GM23338 (cell line): ENCODE data around the gene PLPP7. TPM values are rescaled to one million over a fixed set of nuclear protein-coding genes. Genes with fewer than 3 reads are reported as not detected.

Experiments
- ATAC-seq: fragments of 200-7000 bp; cut with Tn5 transposase; 3 replicates; pipeline ENCODE4 v1.9.1; 2020
- DNase-seq: peaks from one replicate; pipeline ENCODE4 v3.0.0-alpha.2; 2015; ENCODE audit warnings: low spot score
- H2AFZ ChIP-seq: fragments of 200-600 bp; sonication (generic); 2 replicates; pipeline ENCODE4 v1.8.0; 2016; ENCODE audit warnings: antibody characterized with exemption, mild to moderate bottlenecking, moderate library complexity
- H3F3A ChIP-seq: fragments of 200-600 bp; sonication (generic); replicated peaks from 2 replicates; pipeline ENCODE4 v1.8.0; 2017; ENCODE audit warnings: antibody characterized with exemption, mixed run types, low read depth
- H3K27ac ChIP-seq: fragments of 200-600 bp; sonication (generic); 2 replicates; pipeline ENCODE4 v1.6.1; 2016; ENCODE audit warnings: low read depth
- H3K27me3 ChIP-seq: fragments of 200-600 bp; sonication (generic); 2 replicates; pipeline ENCODE4 v1.8.0; 2016; ENCODE audit warnings: mild to moderate bottlenecking, mixed run types, moderate library complexity; ENCODE audit not compliant: insufficient read depth
- H3K36me3 ChIP-seq: fragments of 200-600 bp; sonication (generic); 2 replicates; pipeline ENCODE4 v1.8.0; 2016; ENCODE audit warnings: mild to moderate bottlenecking; ENCODE audit not compliant: insufficient read depth
- H3K4me1 ChIP-seq: fragments of 200-600 bp; sonication (generic); 2 replicates; pipeline ENCODE4 v1.8.0; 2016; ENCODE audit warnings: mild to moderate bottlenecking, moderate library complexity; ENCODE audit not compliant: insufficient read depth
- H3K4me2 ChIP-seq: fragments of 200-600 bp; sonication (generic); 2 replicates; pipeline ENCODE4 v1.7.1; 2017; ENCODE audit warnings: mixed run types
- H3K4me3 ChIP-seq: fragments of 200-600 bp; sonication (generic); 2 replicates; pipeline ENCODE4 v1.6.1; 2016; ENCODE audit warnings: mixed run types
- H3K79me2 ChIP-seq: fragments of 200-600 bp; sonication (generic); replicated peaks from 2 replicates; pipeline ENCODE4 v1.8.0; 2017; ENCODE audit warnings: mild to moderate bottlenecking; ENCODE audit not compliant: insufficient read depth
- H3K9me2 ChIP-seq: fragments of 200-600 bp; sonication (generic); 2 replicates; pipeline ENCODE4 v1.8.0; 2017; ENCODE audit not compliant: insufficient read depth
- H4K20me1 ChIP-seq: fragments of 200-600 bp; sonication (generic); replicated peaks from 2 replicates; pipeline ENCODE4 v1.8.0; 2017; ENCODE audit warnings: mild to moderate bottlenecking; ENCODE audit not compliant: insufficient read depth
- H3K27ac Mint-ChIP-seq: 2 replicates; pipeline ENCODE4 v1.8.0; 2020; ENCODE audit warnings: inconsistent platforms, mild to moderate bottlenecking, moderate library complexity, mixed read lengths
- H3K27me3 Mint-ChIP-seq: 3 replicates; pipeline ENCODE4 v1.8.0; 2022; ENCODE audit warnings: low read depth, mild to moderate bottlenecking, moderate library complexity, mixed read lengths, inconsistent platforms; ENCODE audit not compliant: insufficient read depth, poor library complexity
- H3K36me3 Mint-ChIP-seq: 3 replicates; pipeline ENCODE4 v1.8.0; 2021; ENCODE audit warnings: low read depth, mild to moderate bottlenecking, inconsistent platforms, moderate library complexity, mixed read lengths
- H3K4me1 Mint-ChIP-seq: 3 replicates; pipeline ENCODE4 v1.8.0; 2020; ENCODE audit warnings: mild to moderate bottlenecking, inconsistent platforms, mixed read lengths
- H3K4me3 Mint-ChIP-seq: 3 replicates; pipeline ENCODE4 v1.8.0; 2021; ENCODE audit warnings: moderate library complexity, mild to moderate bottlenecking, inconsistent platforms, mixed read lengths
- H3K9me3 Mint-ChIP-seq: 3 replicates; pipeline ENCODE4 v1.8.0; 2020; ENCODE audit warnings: moderate library complexity, mild to moderate bottlenecking, inconsistent platforms, mixed read lengths
- CREB1 ChIP-seq: fragments of 250-450 bp; sonication (Bioruptor Pico); IDR thresholded peaks from 2 replicates; pipeline ENCODE4 v1.5.0; 2020; ENCODE audit warnings: low read depth, mild to moderate bottlenecking, moderate library complexity
- CTCF ChIP-seq, 2 experiments: fragments of 200-600 bp in 1 of 2; sonication (generic) in 1 of 2; conservative IDR thresholded peaks; 2 replicates each; pipeline versions ENCODE4 v1.5.1 to v1.6.1; 2016 to 2017; ENCODE audit warnings: antibody characterized with exemption in 2 of 2, low read depth in 2 of 2, mild to moderate bottlenecking in 2 of 2, moderate library complexity in 1 of 2
- ETS1 ChIP-seq: IDR thresholded peaks from 2 replicates; pipeline ENCODE4 v1.6.1; 2016; ENCODE audit warnings: antibody characterized with exemption
- EZH2 ChIP-seq: fragments of 200-600 bp; sonication (generic); IDR thresholded peaks from one replicate; pipeline ENCODE4 v1.8.0; 2017; ENCODE audit warnings: antibody characterized with exemption, mild to moderate bottlenecking, low read depth; ENCODE audit not compliant: unreplicated experiment
- EZH2phosphoT487 ChIP-seq: fragments of 200-600 bp; sonication (generic); IDR thresholded peaks from one replicate; pipeline ENCODE4 v1.8.1; 2018; ENCODE audit warnings: antibody characterized with exemption; ENCODE audit not compliant: unreplicated experiment
- NANOG ChIP-seq: IDR thresholded peaks from 2 replicates; pipeline ENCODE4 v1.6.1; 2016; ENCODE audit warnings: antibody characterized with exemption, borderline replicate concordance
- REST ChIP-seq: IDR thresholded peaks from one replicate; pipeline ENCODE4 v1.6.1; 2018; ENCODE audit warnings: antibody characterized with exemption; ENCODE audit not compliant: unreplicated experiment
- STAT1 ChIP-seq: IDR thresholded peaks from one replicate; pipeline ENCODE4 v1.6.1; 2016; ENCODE audit warnings: antibody characterized with exemption; ENCODE audit not compliant: unreplicated experiment
- ZNF114 ChIP-seq: fragments of 250-450 bp; sonication (Bioruptor Pico); IDR thresholded peaks from 2 replicates; pipeline ENCODE4 v1.5.0; 2020; ENCODE audit warnings: mild to moderate bottlenecking, moderate library complexity
- ZNF462 ChIP-seq: fragments of 250-450 bp; sonication (Bioruptor Pico); IDR thresholded peaks from 2 replicates; pipeline ENCODE4 v1.5.0; 2020; ENCODE audit warnings: mild to moderate bottlenecking, moderate library complexity
- polyA plus RNA-seq: library from polyadenylated mRNA; unstranded; fragments of >200 nt; fragmentation: Nextera tagmentation; extraction: Ambion mirVana; gene quantifications from 2 replicates; pipeline ENCODE4 v1.2.1, GENCODE V29; 2016
- total RNA-seq: library from RNA; depleted of rRNA; stranded (reverse); fragments of >200 nt; shearing (Covaris generic); gene quantifications from 2 replicates; pipeline ENCODE4 v1.2.3, GENCODE V29; 2014

Gene PLPP7
- total and polyA plus RNA-seq, 2 experiments from 2014 or later: 1.6 to 2.4 TPM

- H3K36me3 Mint-ChIP-seq: no peaks in the 10 kb centered on the region
- peaks cover 38% of the 10 kb centered on the region for H3K4me1 Mint-ChIP-seq
- TF ChIP-seq REST (no peak), ZNF462 (CRISPR knock-in tag) (no peak), ETS1 (no peak), EZH2 (no peak), ZNF114 (CRISPR knock-in tag) (no peak), NANOG (no peak), CTCF (conservative IDR thresholded peaks at IDR 0.05; ENCODE audit: low read depth in 2 of 2) (no peak), CREB1 (no peak), STAT1 (no peak), EZH2phosphoT487 (no peak)
- H3K9me3 Mint-ChIP-seq: no peaks in the 10 kb centered on the region
- no peak overlapping the region for H3K27ac Mint-ChIP-seq
- Histone ChIP-seq H3K4me2 (peak overlapping the region; percentile 85), H3F3A (peaks cover 26% of the 10 kb centered on the region; the same call in 1 of the 2 replicates), H4K20me1 (no peaks in the 10 kb centered on the region), H3K27ac (no peak overlapping the region), H2AFZ (peak overlapping the region; percentile 63; the same call in 1 of the 2 replicates), H3K27me3 (peaks cover 33% of the 10 kb centered on the region), H3K79me2 (no peaks in the 10 kb centered on the region), H3K4me3 (peak overlapping the region; percentile 73), H3K4me1 (peaks cover 7% of the 10 kb centered on the region; the same call in 1 of the 2 replicates), H3K36me3 (no peaks in the 10 kb centered on the region), H3K9me2 (no peaks in the 10 kb centered on the region)
- peaks cover 43% of the 10 kb centered on the region for H3K27me3 Mint-ChIP-seq
- H3K4me3 Mint-ChIP-seq: no peak overlapping the region; the same call in 2 of the 3 replicates
- peak; percentile 1; the same call in 2 of the 3 replicates for ATAC-seq
- no peak for DNase-seq
These were observed 12.1 kb upstream of the PLPP7 start for GRCh38 chr9:131277287-131277909.
